ENCODE measurements around the gene LAIR2. TPM values are rescaled to one million over a fixed set of nuclear protein-coding genes. Genes with fewer than 3 reads are reported as not detected.
"Not testable (repeated sequence)": the region's sequence is repeated elsewhere in the genome, so short reads cannot be mapped to it uniquely, and the experiment has no call there.

LAIR2 gene
- total RNA-seq, 1 experiment from 2014 or later, result not detected

DNA sequence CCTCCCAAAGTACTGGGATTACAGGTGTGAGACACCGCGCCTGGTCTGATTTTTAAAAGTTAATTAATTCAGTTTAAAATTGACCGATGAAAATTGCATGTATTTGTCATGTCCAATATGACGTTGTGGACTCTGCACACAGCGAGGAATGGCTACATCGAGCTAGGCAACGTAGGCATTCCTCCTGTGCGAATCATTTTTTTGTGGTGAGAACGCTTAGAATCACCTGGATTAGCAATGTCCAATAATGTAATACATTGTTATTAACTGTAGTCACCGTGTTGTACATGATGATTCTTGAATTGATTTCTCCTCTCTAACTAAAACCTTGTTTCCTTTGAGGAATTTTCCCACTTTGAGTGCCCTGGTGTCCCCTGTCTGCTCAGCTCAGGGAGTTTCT is 3.4 kb downstream of the LAIR2 start:
- TF ChIP-seq, protein P1, sequence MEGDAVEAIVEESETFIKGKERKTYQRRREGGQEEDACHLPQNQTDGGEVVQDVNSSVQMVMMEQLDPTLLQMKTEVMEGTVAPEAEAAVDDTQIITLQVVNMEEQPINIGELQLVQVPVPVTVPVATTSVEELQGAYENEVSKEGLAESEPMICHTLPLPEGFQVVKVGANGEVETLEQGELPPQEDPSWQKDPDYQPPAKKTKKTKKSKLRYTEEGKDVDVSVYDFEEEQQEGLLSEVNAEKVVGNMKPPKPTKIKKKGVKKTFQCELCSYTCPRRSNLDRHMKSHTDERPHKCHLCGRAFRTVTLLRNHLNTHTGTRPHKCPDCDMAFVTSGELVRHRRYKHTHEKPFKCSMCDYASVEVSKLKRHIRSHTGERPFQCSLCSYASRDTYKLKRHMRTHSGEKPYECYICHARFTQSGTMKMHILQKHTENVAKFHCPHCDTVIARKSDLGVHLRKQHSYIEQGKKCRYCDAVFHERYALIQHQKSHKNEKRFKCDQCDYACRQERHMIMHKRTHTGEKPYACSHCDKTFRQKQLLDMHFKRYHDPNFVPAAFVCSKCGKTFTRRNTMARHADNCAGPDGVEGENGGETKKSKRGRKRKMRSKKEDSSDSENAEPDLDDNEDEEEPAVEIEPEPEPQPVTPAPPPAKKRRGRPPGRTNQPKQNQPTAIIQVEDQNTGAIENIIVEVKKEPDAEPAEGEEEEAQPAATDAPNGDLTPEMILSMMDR (conservative IDR thresholded peaks at IDR 0.05; ENCODE audit: low read depth, low read length), result no peak
- TF ChIP-seq EZH2 (IDR thresholded peaks at IDR 0.05; ENCODE audit: borderline replicate concordance, low read depth, low read length, poor library complexity, severe bottlenecking), result no peak
- Histone ChIP-seq H3K27me3 (replicated peaks; ENCODE audit: insufficient read depth, low read depth, low read length, poor library complexity) (peaks cover 26% of the 10 kb centered on the region), H3K36me3 (ENCODE audit: insufficient read depth, low read length, poor library complexity, severe bottlenecking) (no peaks in the 10 kb centered on the region), H3K4me3 (ENCODE audit: low read depth, low read length, poor library complexity, severe bottlenecking) (no peak overlapping the region), H3K9me3 (ENCODE audit: low read depth, low read length, poor library complexity, severe bottlenecking) (no peaks in the 10 kb centered on the region), H3K27ac (ENCODE audit: low read depth, low read length, poor library complexity, severe bottlenecking) (no peak overlapping the region), H3K4me1 (ENCODE audit: insufficient read depth, low read length, poor library complexity, severe bottlenecking) (no peaks in the 10 kb centered on the region)
- intact Hi-C loops (cut with micrococcal nuclease; ENCODE audit: unreplicated experiment), result no loop called here
- BruUV-seq (replicated peaks), result no TSS peak
- POLR2A ChIA-PET (ENCODE audit: low non-redundant PET), result no interaction called here
- CTCF ChIA-PET, result interaction anchor here (0.6 kb wide), 1 partner anchor 410 kb away, joined by 4 read pairs; no protein-coding TSS in a partner anchor
- DNase-seq (ENCODE audit: low spot score), result no peak

GRCh38 chr19:54507038-54507717 is 4.5 kb downstream of the LAIR2 start:
- BruUV-seq (replicated peaks); H3K9me3 ChIP-seq (ENCODE audit: low read depth, low read length, poor library complexity, severe bottlenecking); DNase-seq (ENCODE audit: low spot score); H3K36me3 ChIP-seq (ENCODE audit: insufficient read depth, low read length, poor library complexity, severe bottlenecking); H3K27ac ChIP-seq (ENCODE audit: low read depth, low read length, poor library complexity, severe bottlenecking); intact Hi-C loops (cut with micrococcal nuclease; ENCODE audit: unreplicated experiment); POLR2A ChIA-PET (ENCODE audit: low non-redundant PET); H3K4me1 ChIP-seq (ENCODE audit: insufficient read depth, low read length, poor library complexity, severe bottlenecking); CTCF ChIA-PET; H3K4me3 ChIP-seq (ENCODE audit: low read depth, low read length, poor library complexity, severe bottlenecking): not testable (repeated sequence)
- H3K27me3 ChIP-seq (replicated peaks; ENCODE audit: insufficient read depth, low read depth, low read length, poor library complexity), result peaks cover 23% of the 10 kb centered on the region

DNA sequence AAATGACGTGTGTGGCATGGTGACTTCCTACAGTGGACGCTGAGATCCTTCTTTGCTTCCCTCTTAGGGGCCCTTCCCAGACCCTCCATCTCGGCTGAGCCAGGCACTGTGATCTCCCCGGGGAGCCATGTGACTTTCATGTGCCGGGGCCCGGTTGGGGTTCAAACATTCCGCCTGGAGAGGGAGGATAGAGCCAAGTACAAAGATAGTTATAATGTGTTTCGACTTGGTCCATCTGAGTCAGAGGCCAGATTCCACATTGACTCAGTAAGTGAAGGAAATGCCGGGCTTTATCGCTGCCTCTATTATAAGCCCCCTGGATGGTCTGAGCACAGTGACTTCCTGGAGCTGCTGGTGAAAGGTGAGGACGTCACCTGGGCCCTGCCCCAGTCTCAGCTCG is 5.2 kb downstream of the LAIR2 start:
- CTCF ChIA-PET, result no interaction called here
- TF ChIP-seq, protein P1 (conservative IDR thresholded peaks at IDR 0.05; ENCODE audit: low read depth, low read length), result no peak
- no peak for TF ChIP-seq EZH2 (IDR thresholded peaks at IDR 0.05; ENCODE audit: borderline replicate concordance, low read depth, low read length, poor library complexity, severe bottlenecking)
- DNase-seq (ENCODE audit: low spot score), result no peak
- POLR2A ChIA-PET (ENCODE audit: low non-redundant PET), result no interaction called here
- BruUV-seq (replicated peaks), result no TSS peak
- H3K27me3 ChIP-seq (replicated peaks; ENCODE audit: insufficient read depth, low read depth, low read length, poor library complexity), result peaks cover 20% of the 10 kb centered on the region
- intact Hi-C loops (cut with micrococcal nuclease; ENCODE audit: unreplicated experiment), result no loop called here
- no peaks in the 10 kb centered on the region for H3K4me1 ChIP-seq (ENCODE audit: insufficient read depth, low read length, poor library complexity, severe bottlenecking)
- no peaks in the 10 kb centered on the region for H3K9me3 ChIP-seq (ENCODE audit: low read depth, low read length, poor library complexity, severe bottlenecking)
- no peak overlapping the region for H3K4me3 ChIP-seq (ENCODE audit: low read depth, low read length, poor library complexity, severe bottlenecking)
- H3K27ac ChIP-seq (ENCODE audit: low read depth, low read length, poor library complexity, severe bottlenecking), result no peak overlapping the region
- H3K36me3 ChIP-seq (ENCODE audit: insufficient read depth, low read length, poor library complexity, severe bottlenecking), result no peaks in the 10 kb centered on the region

GRCh38 chr19:54508487-54508886 is 5.9 kb downstream of the LAIR2 start:
- POLR2A ChIA-PET (ENCODE audit: low non-redundant PET); H3K36me3 ChIP-seq (ENCODE audit: insufficient read depth, low read length, poor library complexity, severe bottlenecking); BruUV-seq (replicated peaks); H3K9me3 ChIP-seq (ENCODE audit: low read depth, low read length, poor library complexity, severe bottlenecking); intact Hi-C loops (cut with micrococcal nuclease; ENCODE audit: unreplicated experiment); H3K4me1 ChIP-seq (ENCODE audit: insufficient read depth, low read length, poor library complexity, severe bottlenecking); H3K27ac ChIP-seq (ENCODE audit: low read depth, low read length, poor library complexity, severe bottlenecking); H3K4me3 ChIP-seq (ENCODE audit: low read depth, low read length, poor library complexity, severe bottlenecking); CTCF ChIA-PET; DNase-seq (ENCODE audit: low spot score): not testable (repeated sequence)
- H3K27me3 ChIP-seq (replicated peaks; ENCODE audit: insufficient read depth, low read depth, low read length, poor library complexity), result peaks cover 20% of the 10 kb centered on the region

DNA sequence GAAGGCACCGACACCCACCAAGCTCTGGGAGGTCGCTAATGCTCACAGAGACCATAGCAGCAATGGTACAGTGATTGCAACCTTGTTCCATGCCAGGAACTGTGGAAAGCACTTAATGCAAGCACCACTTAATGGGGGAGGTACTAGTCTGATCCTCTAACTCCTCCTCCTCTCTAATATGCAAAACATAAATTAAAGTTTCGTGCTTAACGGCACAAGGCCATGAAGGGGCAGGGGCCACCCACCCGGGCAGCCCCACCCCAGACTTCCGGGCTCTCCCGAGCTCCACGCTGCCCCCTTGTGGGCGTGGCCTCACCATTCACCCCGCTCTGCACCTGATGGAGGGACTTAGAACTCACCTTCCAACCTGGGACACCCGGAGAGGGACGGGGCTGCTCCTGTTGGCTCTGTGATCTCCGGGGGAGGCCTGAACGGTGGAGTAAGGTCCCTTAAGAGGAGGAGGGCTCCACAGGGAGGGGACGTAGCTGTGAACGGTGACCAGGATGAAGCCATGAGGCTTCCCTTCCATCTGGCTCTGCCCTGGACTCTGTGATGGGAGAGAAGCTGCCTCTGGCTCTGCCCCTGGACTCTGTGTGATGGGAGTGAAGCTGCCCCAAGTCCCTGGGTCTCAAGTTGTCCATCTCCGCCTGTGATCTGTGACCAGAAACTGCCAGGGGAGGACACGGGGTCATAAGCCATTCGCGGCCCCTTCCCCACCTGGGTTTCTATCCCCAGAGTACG is 6.7 kb downstream of the LAIR2 start:
- intact Hi-C loops (cut with micrococcal nuclease; ENCODE audit: unreplicated experiment); H3K4me1 ChIP-seq (ENCODE audit: insufficient read depth, low read length, poor library complexity, severe bottlenecking); POLR2A ChIA-PET (ENCODE audit: low non-redundant PET); H3K9me3 ChIP-seq (ENCODE audit: low read depth, low read length, poor library complexity, severe bottlenecking); H3K4me3 ChIP-seq (ENCODE audit: low read depth, low read length, poor library complexity, severe bottlenecking); CTCF ChIA-PET; H3K36me3 ChIP-seq (ENCODE audit: insufficient read depth, low read length, poor library complexity, severe bottlenecking); DNase-seq (ENCODE audit: low spot score); H3K27ac ChIP-seq (ENCODE audit: low read depth, low read length, poor library complexity, severe bottlenecking); BruUV-seq (replicated peaks): not testable (repeated sequence)
- peaks cover 20% of the 10 kb centered on the region for H3K27me3 ChIP-seq (replicated peaks; ENCODE audit: insufficient read depth, low read depth, low read length, poor library complexity)

All from A673 (cell line).